IPS-18a (cell line): Measurements from ENCODE around the gene PSEN1.
"Not testable (repeated sequence)": the region's sequence is repeated elsewhere in the genome, so short reads cannot be mapped to it uniquely, and the experiment has no call there.

Experiments
- H3K27ac ChIP-seq: one replicate; pipeline ENCODE4 v1.5.1; 2013; ENCODE audit warnings: low read length
- H3K27me3 ChIP-seq: one replicate; pipeline ENCODE4 v1.6.1; 2013; ENCODE audit warnings: mild to moderate bottlenecking, low read length; ENCODE audit not compliant: control insufficient read depth, insufficient read depth
- H3K36me3 ChIP-seq: one replicate; pipeline ENCODE4 v1.6.1; 2013; ENCODE audit warnings: low read depth, low read length; ENCODE audit not compliant: control insufficient read depth
- H3K4me1 ChIP-seq: one replicate; pipeline ENCODE4 v1.6.1; 2013; ENCODE audit warnings: low read depth, low read length; ENCODE audit not compliant: control insufficient read depth
- H3K4me3 ChIP-seq: one replicate; pipeline ENCODE4 v1.5.1; 2013; ENCODE audit warnings: low read length
- H3K9ac ChIP-seq: one replicate; pipeline ENCODE4 v1.6.1; 2013; ENCODE audit warnings: mild to moderate bottlenecking, low read length, moderate library complexity
- H3K9me3 ChIP-seq: one replicate; pipeline ENCODE4 v1.6.1; 2013; ENCODE audit warnings: low read depth, low read length; ENCODE audit not compliant: control insufficient read depth

The PSEN1 gene

DNA sequence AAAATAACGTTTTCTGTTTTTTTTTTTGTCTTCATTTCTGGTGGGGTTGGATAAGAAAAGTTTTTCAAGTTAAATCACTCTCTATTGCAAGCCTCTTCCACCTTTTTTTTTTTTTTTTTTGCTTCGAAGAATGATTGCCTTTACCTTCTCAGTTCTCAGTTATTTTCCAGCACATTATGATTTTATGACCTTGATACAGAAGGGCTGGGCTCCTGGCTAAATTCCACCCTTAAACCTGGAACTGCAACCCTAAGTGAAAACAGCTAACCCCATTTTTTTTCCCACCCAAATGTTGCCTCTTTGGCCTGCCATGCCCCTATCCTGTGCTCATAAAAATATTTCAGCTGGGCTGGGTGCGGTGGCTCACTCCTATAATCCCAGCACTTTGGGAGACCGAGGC is 31.4 kb downstream of the PSEN1 start:
- no peak overlapping the region for H3K4me3 ChIP-seq
- H3K27me3 ChIP-seq = no peaks in the 10 kb centered on the region
- H3K9me3 ChIP-seq = no peaks in the 10 kb centered on the region
- peaks cover 11% of the 10 kb centered on the region for H3K4me1 ChIP-seq
- no peak overlapping the region for H3K9ac ChIP-seq
- H3K27ac ChIP-seq = no peak overlapping the region
- H3K36me3 ChIP-seq = peaks cover 16% of the 10 kb centered on the region

GRCh38 chr14:73168274-73168673 is 32.0 kb downstream of the PSEN1 start:
- no peak overlapping the region for H3K4me3 ChIP-seq
- H3K4me1 ChIP-seq = peaks cover 11% of the 10 kb centered on the region
- H3K27ac ChIP-seq = no peak overlapping the region
- no peak overlapping the region for H3K9ac ChIP-seq
- peaks cover 17% of the 10 kb centered on the region for H3K36me3 ChIP-seq
- H3K9me3 ChIP-seq = no peaks in the 10 kb centered on the region
- H3K27me3 ChIP-seq = no peaks in the 10 kb centered on the region

DNA sequence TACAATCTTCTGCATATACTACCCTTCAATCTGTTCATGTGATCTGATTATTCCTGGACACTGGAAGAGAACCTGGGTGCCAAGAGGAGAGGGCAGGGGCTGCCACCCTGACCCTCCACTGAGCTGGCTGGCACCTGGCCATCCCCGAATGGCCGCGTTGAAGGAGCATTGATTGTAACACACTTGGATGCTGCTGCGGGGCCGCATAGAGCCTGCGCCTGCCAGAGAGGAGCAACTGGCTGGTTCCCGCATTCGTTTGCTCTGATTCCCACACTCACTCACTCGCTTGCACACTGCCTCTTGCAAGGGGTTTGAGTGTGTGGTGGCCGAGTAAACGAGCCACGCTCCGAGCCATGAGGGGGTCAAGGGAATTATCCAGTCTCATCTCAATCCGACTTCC is 32.4 kb downstream of the PSEN1 start:
- Histone ChIP-seq H3K27me3 (no peaks in the 10 kb centered on the region), H3K9me3 (no peaks in the 10 kb centered on the region), H3K4me1 (peaks cover 11% of the 10 kb centered on the region), H3K27ac (no peak overlapping the region), H3K4me3 (no peak overlapping the region), H3K9ac (no peak overlapping the region), H3K36me3 (peaks cover 17% of the 10 kb centered on the region)

DNA sequence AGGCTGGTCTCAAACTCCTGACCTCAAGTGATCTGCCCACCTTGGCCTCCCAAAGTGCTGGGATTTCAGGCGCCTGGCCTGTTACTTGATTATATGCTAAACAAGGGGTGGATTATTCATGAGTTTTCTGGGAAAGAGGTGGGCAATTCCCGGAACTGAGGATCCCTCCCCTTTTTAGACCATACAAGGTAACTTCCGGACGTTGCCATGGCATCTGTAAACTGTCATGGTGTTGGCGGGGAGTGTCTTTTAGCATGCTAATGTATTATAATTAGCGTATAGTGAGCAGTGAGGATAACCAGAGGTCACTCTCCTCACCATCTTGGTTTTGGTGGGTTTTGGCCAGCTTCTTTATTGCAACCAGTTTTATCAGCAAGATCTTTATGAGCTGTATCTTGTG is 33.5 kb downstream of the PSEN1 start:
- not testable (repeated sequence) for H3K9ac ChIP-seq, H3K4me3 ChIP-seq, H3K9me3 ChIP-seq, H3K27me3 ChIP-seq, H3K27ac ChIP-seq
- peaks cover 23% of the 10 kb centered on the region for H3K36me3 ChIP-seq
- H3K4me1 ChIP-seq = peaks cover 11% of the 10 kb centered on the region

DNA sequence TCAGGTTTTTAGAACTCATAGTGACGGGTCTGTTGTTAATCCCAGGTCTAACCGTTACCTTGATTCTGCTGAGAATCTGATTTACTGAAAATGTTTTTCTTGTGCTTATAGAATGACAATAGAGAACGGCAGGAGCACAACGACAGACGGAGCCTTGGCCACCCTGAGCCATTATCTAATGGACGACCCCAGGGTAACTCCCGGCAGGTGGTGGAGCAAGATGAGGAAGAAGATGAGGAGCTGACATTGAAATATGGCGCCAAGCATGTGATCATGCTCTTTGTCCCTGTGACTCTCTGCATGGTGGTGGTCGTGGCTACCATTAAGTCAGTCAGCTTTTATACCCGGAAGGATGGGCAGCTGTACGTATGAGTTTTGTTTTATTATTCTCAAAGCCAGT is 34.4 kb downstream of the PSEN1 start:
- H3K36me3 ChIP-seq = peaks cover 24% of the 10 kb centered on the region
- no peaks in the 10 kb centered on the region for H3K9me3 ChIP-seq
- no peak overlapping the region for H3K27ac ChIP-seq
- H3K27me3 ChIP-seq = no peaks in the 10 kb centered on the region
- H3K4me1 ChIP-seq = peaks cover 11% of the 10 kb centered on the region
- no peak overlapping the region for H3K4me3 ChIP-seq
- H3K9ac ChIP-seq = no peak overlapping the region

- Histone ChIP-seq H3K36me3 (peaks cover 27% of the 10 kb centered on the region), H3K27ac (no peak overlapping the region), H3K27me3 (no peaks in the 10 kb centered on the region), H3K9ac (no peak overlapping the region), H3K4me3 (no peak overlapping the region), H3K4me1 (peaks cover 11% of the 10 kb centered on the region), H3K9me3 (no peaks in the 10 kb centered on the region)
Measured at GRCh38 chr14:73172500-73172899, 36.2 kb downstream of the PSEN1 start.

- H3K4me1 ChIP-seq = peaks cover 11% of the 10 kb centered on the region
- no peak overlapping the region for H3K9ac ChIP-seq
- no peak overlapping the region for H3K4me3 ChIP-seq
- peaks cover 27% of the 10 kb centered on the region for H3K36me3 ChIP-seq
- no peaks in the 10 kb centered on the region for H3K9me3 ChIP-seq
- H3K27me3 ChIP-seq = no peaks in the 10 kb centered on the region
- no peak overlapping the region for H3K27ac ChIP-seq
Measured at GRCh38 chr14:73173092-73173735, 36.9 kb downstream of the PSEN1 start.

DNA sequence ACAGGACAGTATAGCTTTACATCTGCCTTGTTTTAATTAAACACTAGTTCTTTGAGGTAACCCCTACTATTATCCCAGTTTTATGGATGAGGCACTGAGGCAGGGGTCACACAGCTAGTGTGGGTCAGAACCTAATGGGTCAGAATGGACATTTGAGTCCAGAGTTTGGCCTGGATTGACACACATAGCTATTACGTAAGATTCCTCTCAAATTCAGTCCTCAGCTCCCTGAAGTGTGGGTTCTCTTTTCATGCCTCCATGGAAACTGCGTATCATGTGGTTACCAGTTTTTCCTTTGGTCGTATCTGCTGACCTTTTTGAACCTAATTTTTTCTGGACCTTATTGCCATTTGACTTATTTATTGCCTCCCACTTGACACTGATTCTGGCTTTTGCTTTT is 40.4 kb downstream of the PSEN1 start:
- Histone ChIP-seq H3K9me3 (no peaks in the 10 kb centered on the region), H3K4me3 (no peak overlapping the region), H3K9ac (no peak overlapping the region), H3K27me3 (no peaks in the 10 kb centered on the region), H3K27ac (no peak overlapping the region), H3K36me3 (peaks cover 21% of the 10 kb centered on the region), H3K4me1 (no peaks in the 10 kb centered on the region)

- H3K36me3 ChIP-seq = peaks cover 4% of the 10 kb centered on the region
- H3K27ac ChIP-seq = no peak overlapping the region
- H3K27me3 ChIP-seq = no peaks in the 10 kb centered on the region
- no peak overlapping the region for H3K9ac ChIP-seq
- no peak overlapping the region for H3K4me3 ChIP-seq
- H3K9me3 ChIP-seq = no peaks in the 10 kb centered on the region
- H3K4me1 ChIP-seq = no peaks in the 10 kb centered on the region
Measured at GRCh38 chr14:73180385-73180805, 44.1 kb downstream of the PSEN1 start.

DNA sequence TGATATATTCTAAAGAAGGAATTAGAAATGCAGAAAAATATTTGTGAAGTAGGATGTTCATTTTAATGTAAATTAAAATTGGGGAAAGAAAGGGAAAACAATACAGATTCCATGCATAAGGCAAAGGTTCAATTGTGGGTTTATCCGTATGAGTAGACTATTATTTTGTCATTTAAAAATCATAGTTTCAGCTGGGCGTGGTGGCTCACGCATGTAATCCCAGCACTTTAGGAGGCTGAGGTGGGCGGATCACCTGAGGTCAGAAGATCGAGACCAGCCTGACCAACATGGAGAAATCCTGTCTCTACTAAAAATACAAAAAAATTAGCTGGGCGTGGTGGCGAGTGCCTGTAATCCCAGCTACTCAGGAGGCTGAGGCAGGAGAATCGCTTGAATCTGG is 44.7 kb downstream of the PSEN1 start:
- H3K36me3 ChIP-seq, H3K4me1 ChIP-seq, H3K27ac ChIP-seq, H3K9ac ChIP-seq, H3K9me3 ChIP-seq, H3K4me3 ChIP-seq, H3K27me3 ChIP-seq: not testable (repeated sequence)

DNA sequence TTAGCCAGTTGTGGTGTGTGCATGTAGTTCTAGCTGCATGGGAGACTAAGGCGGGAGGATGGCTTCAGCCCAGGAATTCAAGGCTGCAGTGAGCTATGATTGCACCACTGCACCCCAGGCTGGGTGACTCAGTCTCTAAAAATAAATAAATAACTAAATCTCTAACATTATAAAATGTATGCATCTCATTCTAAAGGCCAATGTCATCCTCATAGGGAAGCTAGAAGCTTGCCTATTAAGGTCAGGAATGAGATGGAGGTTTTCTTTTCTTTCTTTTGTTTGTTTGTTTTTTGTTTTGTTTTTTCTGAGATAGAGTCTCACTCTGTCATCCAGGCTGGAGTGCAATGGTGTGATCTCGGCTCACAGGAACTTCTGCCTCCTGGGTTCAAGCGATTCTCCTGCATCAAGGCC is 52.2 kb downstream of the PSEN1 start:
- Histone ChIP-seq H3K4me3 (no peak overlapping the region), H3K4me1 (no peaks in the 10 kb centered on the region), H3K27ac (no peak overlapping the region), H3K9me3 (no peaks in the 10 kb centered on the region), H3K36me3 (peaks cover 9% of the 10 kb centered on the region), H3K27me3 (no peaks in the 10 kb centered on the region), H3K9ac (no peak overlapping the region)

GRCh38 chr14:73189651-73190050 is 53.3 kb downstream of the PSEN1 start:
- H3K27ac ChIP-seq = no peak overlapping the region
- no peaks in the 10 kb centered on the region for H3K9me3 ChIP-seq
- H3K27me3 ChIP-seq = no peaks in the 10 kb centered on the region
- H3K9ac ChIP-seq = no peak overlapping the region
- H3K4me1 ChIP-seq = no peaks in the 10 kb centered on the region
- no peak overlapping the region for H3K4me3 ChIP-seq
- H3K36me3 ChIP-seq = peaks cover 14% of the 10 kb centered on the region
